Left ventricle myocardium inferior (tissue), 1 donor: ENCODE data around the gene GTF3C1. TPM values are rescaled to one million over a fixed set of nuclear protein-coding genes. Genes with fewer than 3 reads are reported as not detected.

Source experiments
- DNase-seq: peaks from one replicate; pipeline ENCODE4 v3.0.0-alpha.2; 2020
- H3K27ac ChIP-seq: fragments of 200-600 bp; replicated peaks from 2 replicates; pipeline ENCODE4 v1.8.0; 2021
- H3K27me3 ChIP-seq: fragments of 200-600 bp; 2 replicates; pipeline ENCODE4 v1.8.0; 2021; ENCODE audit warnings: low read depth
- H3K36me3 ChIP-seq: fragments of 200-600 bp; 2 replicates; pipeline ENCODE4 v1.8.0; 2021
- H3K4me1 ChIP-seq: fragments of 200-600 bp; 2 replicates; pipeline ENCODE4 v1.8.0; 2021
- H3K4me3 ChIP-seq: fragments of 200-600 bp; 2 replicates; pipeline ENCODE4 v1.8.0; 2021; ENCODE audit warnings: mild to moderate bottlenecking, moderate library complexity
- H3K9me3 ChIP-seq: fragments of 200-600 bp; replicated peaks from 2 replicates; pipeline ENCODE4 v1.8.0; 2021
- intact Hi-C: fragments of 100-400 bp; cut with micrococcal nuclease; formaldehyde crosslinking; loops from one replicate; pipeline ENCODE4 v1.11.0; 2022
- total RNA-seq: library from RNA; stranded (reverse); fragmentation: NEBNext Ultra II Directional; extraction: Animal tissue kit (Norgen Biotek cat#: 25700); gene quantifications from one replicate; pipeline ENCODE4 v1.2.1, GENCODE V29; 2021
- TF ChIP-seq, protein P1 (sequence below): fragments of 200-600 bp; IDR thresholded peaks from 2 replicates; pipeline ENCODE4 v1.8.0; 2021; ENCODE audit warnings: antibody characterized with exemption, mild to moderate bottlenecking, borderline replicate concordance
- donor health status: DM: no; HTN: yes; CAD: no; lungs with severe emphysema.

GTF3C1 gene
- total RNA-seq, 1 donor from 2014 or later = 46.9 TPM

DNA sequence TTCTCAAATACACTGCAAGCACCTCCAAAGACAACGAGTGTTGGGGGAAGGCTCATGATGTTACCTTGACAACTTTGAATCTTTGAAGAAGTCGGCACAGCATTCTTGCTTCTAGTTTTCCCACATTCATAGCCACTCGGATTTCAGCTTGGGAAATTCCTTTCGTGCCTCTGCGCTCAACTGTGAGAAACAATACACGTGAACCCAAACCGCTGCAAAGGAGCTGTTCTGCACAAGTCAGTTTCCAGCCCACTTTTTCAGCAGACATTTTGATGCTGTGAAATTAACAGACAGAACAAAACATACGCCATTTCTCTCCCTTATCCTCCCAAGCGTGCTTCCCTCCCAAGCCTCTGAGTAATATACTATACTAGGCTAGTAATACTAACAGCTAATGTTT, 41.2 kb downstream of the GTF3C1 start:
- H3K4me3 ChIP-seq = no peak overlapping the region
- intact Hi-C loops = no loop called here
- H3K27ac ChIP-seq = no peak overlapping the region
- H3K36me3 ChIP-seq = peaks cover 91% of the 10 kb centered on the region
- no peak for DNase-seq
- H3K27me3 ChIP-seq = no peaks in the 10 kb centered on the region
- no peaks in the 10 kb centered on the region for H3K9me3 ChIP-seq
- TF ChIP-seq, protein P1, sequence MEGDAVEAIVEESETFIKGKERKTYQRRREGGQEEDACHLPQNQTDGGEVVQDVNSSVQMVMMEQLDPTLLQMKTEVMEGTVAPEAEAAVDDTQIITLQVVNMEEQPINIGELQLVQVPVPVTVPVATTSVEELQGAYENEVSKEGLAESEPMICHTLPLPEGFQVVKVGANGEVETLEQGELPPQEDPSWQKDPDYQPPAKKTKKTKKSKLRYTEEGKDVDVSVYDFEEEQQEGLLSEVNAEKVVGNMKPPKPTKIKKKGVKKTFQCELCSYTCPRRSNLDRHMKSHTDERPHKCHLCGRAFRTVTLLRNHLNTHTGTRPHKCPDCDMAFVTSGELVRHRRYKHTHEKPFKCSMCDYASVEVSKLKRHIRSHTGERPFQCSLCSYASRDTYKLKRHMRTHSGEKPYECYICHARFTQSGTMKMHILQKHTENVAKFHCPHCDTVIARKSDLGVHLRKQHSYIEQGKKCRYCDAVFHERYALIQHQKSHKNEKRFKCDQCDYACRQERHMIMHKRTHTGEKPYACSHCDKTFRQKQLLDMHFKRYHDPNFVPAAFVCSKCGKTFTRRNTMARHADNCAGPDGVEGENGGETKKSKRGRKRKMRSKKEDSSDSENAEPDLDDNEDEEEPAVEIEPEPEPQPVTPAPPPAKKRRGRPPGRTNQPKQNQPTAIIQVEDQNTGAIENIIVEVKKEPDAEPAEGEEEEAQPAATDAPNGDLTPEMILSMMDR = no peak
- H3K4me1 ChIP-seq = peaks cover 40% of the 10 kb centered on the region

DNA sequence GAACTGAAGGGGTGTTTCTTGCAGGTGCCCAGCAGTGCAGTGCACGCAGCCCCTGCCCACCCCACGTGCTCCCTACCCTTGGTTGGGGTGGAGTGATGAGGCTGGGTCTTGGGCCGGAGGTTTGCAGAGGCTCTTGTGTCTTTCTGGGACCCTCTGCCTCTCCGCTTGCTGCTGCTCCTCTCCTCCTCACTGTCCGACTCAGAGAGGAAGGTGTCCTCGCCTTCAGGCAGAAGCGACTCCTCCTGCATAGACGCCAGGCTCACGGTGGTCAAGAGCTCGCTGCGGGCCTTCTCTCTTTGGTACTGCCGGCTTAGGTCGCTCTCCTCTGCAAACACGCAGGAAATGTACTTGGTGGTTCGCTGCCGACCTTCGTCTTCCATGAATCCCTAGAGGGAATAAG, 42.9 kb downstream of the GTF3C1 start:
- no peaks in the 10 kb centered on the region for H3K27me3 ChIP-seq
- peaks cover 30% of the 10 kb centered on the region for H3K4me1 ChIP-seq
- H3K27ac ChIP-seq = peak overlapping the region; percentile 87
- TF ChIP-seq, protein P1 = no peak
- intact Hi-C loops = no loop called here
- no peaks in the 10 kb centered on the region for H3K9me3 ChIP-seq
- H3K4me3 ChIP-seq = no peak overlapping the region
- DNase-seq = no peak
- peaks cover 99% of the 10 kb centered on the region for H3K36me3 ChIP-seq

- Histone ChIP-seq H3K36me3 (peaks cover 99% of the 10 kb centered on the region), H3K4me3 (no peak overlapping the region), H3K4me1 (peaks cover 21% of the 10 kb centered on the region), H3K9me3 (no peaks in the 10 kb centered on the region), H3K27ac (peak overlapping the region; percentile 87), H3K27me3 (no peaks in the 10 kb centered on the region)
- DNase-seq = peak; percentile 43
- TF ChIP-seq, protein P1 = no peak
- intact Hi-C loops = no loop called here
Measured at GRCh38 chr16:27505297-27506236, 44.1 kb downstream of the GTF3C1 start.

- TF ChIP-seq, protein P1 = no peak
- Histone ChIP-seq H3K9me3 (no peaks in the 10 kb centered on the region), H3K36me3 (peaks cover 100% of the 10 kb centered on the region), H3K27me3 (no peaks in the 10 kb centered on the region), H3K4me3 (no peak overlapping the region), H3K4me1 (peaks cover 35% of the 10 kb centered on the region), H3K27ac (peak overlapping the region; percentile 87)
- DNase-seq = no peak
- intact Hi-C loops = no loop called here
Measured at GRCh38 chr16:27503662-27504061, 46.1 kb downstream of the GTF3C1 start.

GRCh38 chr16:27500801-27501200, 48.9 kb downstream of the GTF3C1 start:
- Histone ChIP-seq H3K27me3 (no peaks in the 10 kb centered on the region), H3K4me1 (peaks cover 34% of the 10 kb centered on the region), H3K27ac (no peak overlapping the region), H3K36me3 (peaks cover 100% of the 10 kb centered on the region), H3K4me3 (no peak overlapping the region), H3K9me3 (no peaks in the 10 kb centered on the region)
- TF ChIP-seq, protein P1 = no peak
- intact Hi-C loops = no loop called here
- DNase-seq = no peak
